Prostate gland (tissue), 2 donors: ENCODE measurements around the gene DSCAML1.

Source experiments
- CTCF ChIP-seq, 4 experiments: fragments of 200-600 bp in 2 of 4; fragments of 450-650 bp in 2 of 4; sonication (generic) in 2 of 4; IDR thresholded peaks; 1 replicate in 3 of 4; 2 replicates in 1 of 4; pipeline ENCODE4 v1.5.1; 2016 to 2019; ENCODE audit warnings: antibody characterized with exemption in 4 of 4, mild to moderate bottlenecking in 2 of 4, moderate library complexity in 2 of 4
- POLR2A ChIP-seq: fragments of 450-650 bp; IDR thresholded peaks from one replicate; pipeline ENCODE4 v1.6.1; 2016; ENCODE audit warnings: antibody characterized with exemption, mild to moderate bottlenecking
- POLR2AphosphoS5 ChIP-seq: sonication (generic); formaldehyde crosslinking; IDR thresholded peaks from one replicate; pipeline ENCODE4 v1.6.1; 2017; ENCODE audit warnings: antibody characterized with exemption

- TF ChIP-seq CTCF (IDR thresholded peaks at IDR 0.05) (no peak), POLR2A (no peak), POLR2AphosphoS5 (no peak)
These were observed 285.0 kb downstream of the DSCAML1 start for GRCh38 chr11:117511931-117512539.
